NT2/D1 (cell line): ENCODE data around the gene PRDM4.

ENCODE experiments used
- YY1 ChIP-seq: IDR thresholded peaks from 2 replicates; pipeline ENCODE4 v1.6.1; 2011; ENCODE audit not compliant: insufficient read length, insufficient read depth
- ZNF274 ChIP-seq: IDR thresholded peaks from 2 replicates; pipeline ENCODE4 v1.6.1; 2011; ENCODE audit warnings: mild to moderate bottlenecking, low read depth, low read length

GRCh38 chr12:107774349-107775029, 13.6 kb upstream of the PRDM4 start, which contains the start of gene ASCL4:
- TF ChIP-seq YY1 (no peak), ZNF274 (no peak)
